ENCODE data around the gene JPH4. TPM values are rescaled to one million over a fixed set of nuclear protein-coding genes. Genes with fewer than 3 reads are reported as not detected.

JPH4 gene
- total RNA-seq, 1 experiment from 2014 or later, result 6.8 TPM

DNA sequence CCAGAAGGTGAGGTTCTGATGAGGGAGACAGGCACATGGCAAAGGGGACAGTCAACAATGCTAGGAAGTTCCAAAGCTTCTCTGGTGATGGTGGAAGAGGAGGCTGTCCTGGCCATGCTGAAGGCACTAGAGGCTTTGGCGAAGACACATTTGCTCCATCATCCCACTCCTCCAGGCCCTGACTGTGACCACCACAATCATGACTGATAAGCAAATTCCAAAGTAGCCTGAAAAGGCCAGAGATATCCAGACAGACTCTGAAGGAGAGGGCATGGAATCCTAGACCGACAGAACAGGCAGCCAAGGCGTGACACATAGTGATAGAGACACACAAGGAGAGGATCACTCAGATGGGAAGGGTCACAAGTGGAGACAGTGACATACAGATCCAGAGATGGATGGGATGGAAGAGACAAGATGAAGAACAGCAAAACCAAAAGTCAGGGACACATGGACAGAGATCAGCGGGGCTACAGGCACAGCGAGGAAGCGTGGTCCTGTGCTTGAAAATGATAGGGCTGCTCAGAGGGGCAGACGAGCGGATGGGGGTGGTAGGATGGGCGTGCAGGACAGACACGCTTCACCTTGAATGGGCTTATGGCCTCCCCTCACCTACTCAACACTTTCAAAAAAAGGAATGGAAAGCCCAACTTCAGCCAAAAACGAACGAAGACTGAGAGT lies 28.3 kb downstream of the JPH4 start:
- H4K8ac ChIP-seq (replicated peaks; ENCODE audit: insufficient read length, low read depth, low read length), result no peak overlapping the region
- H3K4ac ChIP-seq (ENCODE audit: low read depth, low read length), result no peak overlapping the region; the same call in 1 of the 2 replicates
- no peak overlapping the region for H4K5ac ChIP-seq (ENCODE audit: insufficient read length, low read depth, low read length)
- no peak overlapping the region for H3K23ac ChIP-seq (ENCODE audit: insufficient read length, low read depth, low read length)
- no peaks in the 10 kb centered on the region for H3K79me1 ChIP-seq (ENCODE audit: insufficient read depth, low read depth, low read length, poor library complexity, severe bottlenecking)
- no peak overlapping the region for H2AK5ac ChIP-seq (ENCODE audit: insufficient read length, low read length)
- no peaks in the 10 kb centered on the region for H3K27me3 ChIP-seq (ENCODE audit: insufficient read depth, low read length)
- H3K9ac ChIP-seq (ENCODE audit: extremely low read depth, insufficient read length, low read length), result peak overlapping the region; percentile 92
- H3K4me2 ChIP-seq (ENCODE audit: insufficient read depth, insufficient read length, low read length), result peak overlapping the region; percentile 96
- H2BK15ac ChIP-seq (ENCODE audit: low read depth, low read length), result no peak overlapping the region
- no peak overlapping the region for H2BK12ac ChIP-seq (ENCODE audit: insufficient read length, low read depth, low read length)
- no peaks in the 10 kb centered on the region for H3K9me3 Mint-ChIP-seq
- H3K79me2 ChIP-seq (ENCODE audit: insufficient read depth, low read length), result peaks cover 13% of the 10 kb centered on the region; the same call in 1 of the 2 replicates
- no peaks in the 10 kb centered on the region for H3K9me3 ChIP-seq (ENCODE audit: control insufficient read depth, low read depth, low read length)
- H3K4me1 ChIP-seq (ENCODE audit: insufficient read depth, low read length), result peaks cover 37% of the 10 kb centered on the region; the same call in 1 of the 2 replicates
- 0 out of 7 replicates have a peak, but pooled peaks cover 0 to 8% (median 0%) of the 10 kb centered on the region in 3 experiments for H3K36me3 Mint-ChIP-seq (ENCODE audit: insufficient read depth in 1 of 3, low read depth in 3 of 3)
- no peak for TF ChIP-seq CTCF (conservative IDR thresholded peaks at IDR 0.05)
- H3K56ac ChIP-seq (ENCODE audit: insufficient read length, low read depth, low read length), result no peak overlapping the region
- H2AFZ ChIP-seq (ENCODE audit: low read length), result no peak overlapping the region
- no peak overlapping the region for H2BK20ac ChIP-seq (ENCODE audit: low read depth, low read length, poor library complexity, severe bottlenecking)
- peaks cover 5 to 11% of the 10 kb centered on the region in 2 experiments for H3K4me1 Mint-ChIP-seq
- peak overlapping the region; percentile 84 for H3K18ac ChIP-seq (ENCODE audit: insufficient read length, low read depth, low read length)
- H3T11ph ChIP-seq (ENCODE audit: low read length), result no peak overlapping the region
- H3K27ac Mint-ChIP-seq, result no peak overlapping the region
- H2BK5ac ChIP-seq (ENCODE audit: insufficient read length, low read length), result no peak overlapping the region
- peaks cover 19% of the 10 kb centered on the region for H3K23me2 ChIP-seq (ENCODE audit: insufficient read length, low read depth, low read length, poor library complexity, severe bottlenecking)
- no peak overlapping the region for H2BK120ac ChIP-seq (ENCODE audit: low read depth, low read length, poor library complexity, severe bottlenecking)
- H3K14ac ChIP-seq (ENCODE audit: insufficient read depth, low read length), result peak overlapping the region; percentile 14
- DNase-seq, result no peak
- H4K20me1 ChIP-seq (ENCODE audit: control insufficient read depth, insufficient read depth, insufficient read length), result no peaks in the 10 kb centered on the region
- H3K27me3 Mint-ChIP-seq (ENCODE audit: low read depth), result no peaks in the 10 kb centered on the region; the same call in 1 of the 2 replicates
- H4K91ac ChIP-seq (ENCODE audit: insufficient read length, low read depth, low read length), result no peak overlapping the region
- H3K27ac ChIP-seq (ENCODE audit: insufficient read length, low read depth, low read length), result no peak overlapping the region
- no peak overlapping the region for H3K4me3 Mint-ChIP-seq
- WGBS (ENCODE audit: extremely low coverage, insufficient read length, low lambda C conversion rate), result no CpG with 5 or more reads among the region's 12 CpGs

Data from H9 (cell line).